Fibroblast of lung (primary cell): ENCODE data around the gene TRIM54. TPM values are rescaled to one million over a fixed set of nuclear protein-coding genes. Genes with fewer than 3 reads are reported as not detected.
A peak's percentile ranks its signal among the peaks of the same experiment; 100 is the strongest.

Experiments
- DNase-seq, 2 donors: peaks; one replicate each; pipeline versions ENCODE4 v3.0.0 to v3.0.0-alpha.2; 2010; ENCODE audit warnings: low read depth in 2 of 2
- H2AFZ ChIP-seq: 2 replicates; pipeline ENCODE4 v1.5.1; 2012; ENCODE audit warnings: low read length, control low read depth, inconsistent platforms
- H3K27ac ChIP-seq: 2 replicates; pipeline ENCODE4 v1.5.1; 2011; ENCODE audit warnings: low read length, control low read depth; ENCODE audit not compliant: insufficient read depth
- H3K27me3 ChIP-seq: 2 replicates; pipeline ENCODE4 v1.5.1; 2011; ENCODE audit warnings: mild to moderate bottlenecking, low read length; ENCODE audit not compliant: control insufficient read depth, insufficient read depth
- H3K36me3 ChIP-seq: 2 replicates; pipeline ENCODE4 v1.5.1; 2011; ENCODE audit warnings: low read length; ENCODE audit not compliant: control insufficient read depth, insufficient read depth
- H3K4me1 ChIP-seq: 2 replicates; pipeline ENCODE4 v1.5.1; 2011; ENCODE audit warnings: low read length; ENCODE audit not compliant: control insufficient read depth, insufficient read depth; ENCODE audit errors: extremely low read depth
- H3K4me2 ChIP-seq: 2 replicates; pipeline ENCODE4 v1.5.1; 2011; ENCODE audit warnings: low read length, control low read depth; ENCODE audit not compliant: insufficient read depth; ENCODE audit errors: extremely low read depth
- H3K4me3 ChIP-seq, 4 experiments: fragments of 200-600 bp in 1 of 4; sonication (generic) in 1 of 4; replicated peaks in 1 of 4; 2 replicates each; pipeline ENCODE4 v1.5.1; 2011 to 2016; ENCODE audit warnings: low read length in 4 of 4, low read depth in 3 of 4, mild to moderate bottlenecking in 3 of 4, control low read depth in 2 of 4, inconsistent platforms in 1 of 4, mixed read lengths in 1 of 4; ENCODE audit not compliant: insufficient read depth in 1 of 4; ENCODE audit errors: control extremely low read depth in 1 of 4
- H3K79me2 ChIP-seq: 2 replicates; pipeline ENCODE4 v1.5.1; 2012; ENCODE audit warnings: mild to moderate bottlenecking, low read length, inconsistent platforms; ENCODE audit not compliant: control insufficient read depth, insufficient read depth
- H3K9ac ChIP-seq: 2 replicates; pipeline ENCODE4 v1.5.1; 2011; ENCODE audit warnings: mild to moderate bottlenecking, low read length, control low read depth; ENCODE audit not compliant: insufficient read depth
- H3K9me3 ChIP-seq: 2 replicates; pipeline ENCODE4 v1.5.1; 2012; ENCODE audit warnings: low read depth, low read length; ENCODE audit not compliant: control insufficient read depth, insufficient read depth
- H4K20me1 ChIP-seq: 2 replicates; pipeline ENCODE4 v1.5.1; 2011; ENCODE audit warnings: low read length; ENCODE audit not compliant: control insufficient read depth, insufficient read depth; ENCODE audit errors: extremely low read depth
- CTCF ChIP-seq, 2 donors: IDR thresholded peaks in 1 of 2; conservative IDR thresholded peaks in 1 of 2; 1 replicate in 1 of 2; 2 replicates in 1 of 2; pipeline ENCODE4 v1.5.1; 2011 to 2012; ENCODE audit warnings: low read length in 2 of 2, control low read depth in 1 of 2, inconsistent platforms in 1 of 2, low read depth in 1 of 2, mild to moderate bottlenecking in 1 of 2
- EZH2 ChIP-seq: IDR thresholded peaks from 2 replicates; pipeline ENCODE4 v1.5.1; 2012; ENCODE audit warnings: low read length, control low read depth, mild to moderate bottlenecking; ENCODE audit errors: missing control alignments
- polyA plus RNA-seq, 2 donors: library from polyadenylated mRNA; depleted of rRNA in 1 of 2; stranded (reverse) in 1 of 2; unstranded in 1 of 2; fragments of >200 nt; gene quantifications; 2 replicates each; pipeline ENCODE4 v1.2.1, GENCODE V29; 2011 to 2012; ENCODE audit warnings: missing spikeins in 1 of 2
- total RNA-seq: library from RNA; depleted of rRNA; stranded (reverse); fragments of >200 nt; gene quantifications from 2 replicates; pipeline ENCODE4 v1.2.1, GENCODE V29; 2014

Gene TRIM54
- total and polyA plus RNA-seq, 2 donors (not counting 1 experiment from before 2014, with no cell fraction given), result 0.17 TPM; not detected in 1

DNA sequence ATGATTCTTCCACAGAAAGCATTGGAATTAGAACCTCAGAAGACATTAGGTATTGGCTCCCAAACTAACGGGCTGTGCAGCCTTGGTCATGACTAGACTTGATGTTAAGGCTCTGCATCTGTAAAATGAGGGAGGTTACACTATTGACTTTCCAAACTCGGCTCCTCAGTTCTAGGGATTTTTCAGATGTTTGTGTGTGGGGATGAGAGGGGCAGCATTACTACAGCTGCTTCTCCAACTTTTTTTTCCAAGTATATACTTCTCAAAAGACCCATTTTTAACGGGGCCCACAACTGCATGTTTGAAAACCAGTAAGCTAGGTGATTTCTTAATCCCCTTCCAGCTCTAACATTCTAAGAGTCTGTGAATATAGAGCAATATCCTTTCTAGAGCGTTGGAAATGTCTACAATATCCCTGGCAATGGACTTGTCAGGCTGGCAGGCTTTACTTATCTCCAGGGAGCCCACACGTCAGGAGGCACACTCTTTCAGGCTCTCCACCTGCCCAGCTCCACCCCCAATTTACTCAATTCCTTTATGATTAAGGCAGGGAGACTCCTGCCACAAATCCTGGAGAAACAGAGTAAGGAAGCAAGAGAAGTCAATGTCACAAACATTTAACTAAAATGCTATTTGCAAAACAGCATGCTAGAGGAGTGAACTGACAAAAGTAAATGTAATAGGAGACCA is 41.5 kb downstream of the TRIM54 start:
- peak overlapping the region; percentile 48 to 99 (median 84) for H3K4me3 ChIP-seq
- H3K36me3 ChIP-seq, result peaks cover 9% of the 10 kb centered on the region
- no peak for DNase-seq
- H2AFZ ChIP-seq, result peak overlapping the region; percentile 11
- H3K4me2 ChIP-seq, result peak overlapping the region; percentile 99
- H4K20me1 ChIP-seq, result no peaks in the 10 kb centered on the region
- H3K9ac ChIP-seq, result peak overlapping the region; percentile 82
- TF ChIP-seq CTCF (conservative IDR thresholded peaks at IDR 0.05 in 1 of 2, IDR thresholded peaks at IDR 0.05 in 1 of 2; ENCODE audit: low read depth in 1 of 2, low read length in 2 of 2) (no peak), EZH2 (no peak)
- peak overlapping the region; percentile 93 for H3K27ac ChIP-seq
- peaks cover 15% of the 10 kb centered on the region for H3K4me1 ChIP-seq
- H3K9me3 ChIP-seq, result no peaks in the 10 kb centered on the region
- peaks cover 8% of the 10 kb centered on the region for H3K79me2 ChIP-seq
- H3K27me3 ChIP-seq, result no peaks in the 10 kb centered on the region

DNA sequence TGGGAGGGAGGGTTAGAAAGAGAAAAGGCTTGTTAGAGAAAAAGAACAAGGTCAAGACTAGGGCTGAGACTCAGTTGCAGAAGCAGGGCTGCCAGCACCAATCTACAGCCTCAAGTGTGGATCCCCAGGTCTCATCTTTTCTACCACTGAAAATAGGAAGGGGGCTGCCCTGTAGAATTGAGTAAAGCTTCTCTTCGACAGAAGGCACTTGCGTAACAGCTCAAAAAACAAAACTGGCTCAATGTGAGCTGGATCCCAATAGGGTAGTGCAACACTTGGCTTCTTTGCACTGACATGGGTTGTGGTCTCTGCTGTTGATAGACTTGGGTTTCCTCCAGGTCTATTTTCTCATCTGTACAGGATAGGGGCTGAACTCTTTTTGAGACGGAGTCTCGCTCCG is 42.5 kb downstream of the TRIM54 start:
- no peak overlapping the region for H3K4me3 ChIP-seq
- no peaks in the 10 kb centered on the region for H4K20me1 ChIP-seq
- no peak overlapping the region for H2AFZ ChIP-seq
- DNase-seq, result no peak
- H3K36me3 ChIP-seq, result peaks cover 14% of the 10 kb centered on the region
- H3K27ac ChIP-seq, result no peak overlapping the region
- no peaks in the 10 kb centered on the region for H3K27me3 ChIP-seq
- peaks cover 15% of the 10 kb centered on the region for H3K4me1 ChIP-seq
- H3K9me3 ChIP-seq, result no peaks in the 10 kb centered on the region
- TF ChIP-seq EZH2, result no peak
- TF ChIP-seq CTCF (conservative IDR thresholded peaks at IDR 0.05 in 1 of 2, IDR thresholded peaks at IDR 0.05 in 1 of 2; ENCODE audit: low read depth in 1 of 2, low read length in 2 of 2), result no peak
- H3K4me2 ChIP-seq, result no peak overlapping the region
- H3K79me2 ChIP-seq, result peaks cover 8% of the 10 kb centered on the region
- H3K9ac ChIP-seq, result no peak overlapping the region

DNA sequence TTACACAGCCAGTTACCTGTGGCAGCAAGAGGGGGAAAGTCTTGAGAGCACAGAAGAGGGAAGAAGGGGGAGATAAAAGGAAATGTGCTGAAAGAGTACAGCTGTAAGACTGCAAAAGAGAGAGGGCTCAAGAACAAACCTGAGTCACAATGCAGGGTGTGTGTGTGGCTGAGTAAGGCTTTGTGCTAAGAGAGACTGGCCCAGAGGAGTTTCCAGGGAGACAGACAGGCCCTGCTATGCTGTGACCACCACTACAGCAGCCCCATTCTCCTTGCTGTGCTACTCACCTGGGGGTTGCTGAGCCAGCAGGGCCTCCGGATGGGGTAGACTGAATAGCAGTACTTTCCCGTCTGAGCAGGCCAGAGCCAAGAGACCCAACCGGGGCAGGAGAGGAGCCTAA is 53.1 kb downstream of the TRIM54 start:
- Histone ChIP-seq H3K9me3 (no peaks in the 10 kb centered on the region), H3K27me3 (no peaks in the 10 kb centered on the region), H3K79me2 (no peaks in the 10 kb centered on the region), H4K20me1 (no peaks in the 10 kb centered on the region), H2AFZ (no peak overlapping the region), H3K4me2 (no peak overlapping the region), H3K4me1 (no peaks in the 10 kb centered on the region), H3K9ac (no peak overlapping the region), H3K4me3 (no peak overlapping the region), H3K36me3 (peaks cover 8% of the 10 kb centered on the region), H3K27ac (no peak overlapping the region)
- DNase-seq, result no peak
- no peak for TF ChIP-seq EZH2
- no peak for TF ChIP-seq CTCF (conservative IDR thresholded peaks at IDR 0.05 in 1 of 2, IDR thresholded peaks at IDR 0.05 in 1 of 2; ENCODE audit: low read depth in 1 of 2, low read length in 2 of 2)
